RWPE2 (cell line): ENCODE measurements around the gene FAM163A.

Source experiments
- ATAC-seq: fragments of 200-7000 bp; cut with Tn5 transposase; 3 replicates; pipeline ENCODE4 v1.9.1; 2021; ENCODE audit warnings: low read depth
- DNase-seq: peaks from one replicate; pipeline ENCODE4 v3.0.0-alpha.2; 2020; ENCODE audit warnings: low spot score
- H3K27ac ChIP-seq: fragments of 450-650 bp; 2 replicates; pipeline ENCODE4 v1.5.1; 2017; ENCODE audit warnings: mild to moderate bottlenecking; ENCODE audit not compliant: poor library complexity, severe bottlenecking
- H3K27me3 ChIP-seq: fragments of 250-450 bp; sonication (Bioruptor Pico); 2 replicates; pipeline ENCODE4 v1.5.1; 2021; ENCODE audit warnings: mild to moderate bottlenecking, moderate library complexity; ENCODE audit not compliant: insufficient read depth, poor library complexity, severe bottlenecking
- H3K36me3 ChIP-seq: fragments of 250-450 bp; sonication (Bioruptor Pico); 2 replicates; pipeline ENCODE4 v1.5.1; 2020; ENCODE audit warnings: low read depth, mild to moderate bottlenecking, moderate library complexity
- H3K4me1 ChIP-seq: fragments of 250-450 bp; sonication (Bioruptor Pico); 2 replicates; pipeline ENCODE4 v1.5.1; 2021; ENCODE audit warnings: mild to moderate bottlenecking, moderate library complexity; ENCODE audit not compliant: insufficient read depth, poor library complexity, severe bottlenecking
- H3K4me3 ChIP-seq: fragments of 250-450 bp; sonication (Bioruptor Pico); 2 replicates; pipeline ENCODE4 v1.5.1; 2021; ENCODE audit warnings: mild to moderate bottlenecking, moderate library complexity; ENCODE audit not compliant: severe bottlenecking
- H3K9me3 ChIP-seq: fragments of 250-450 bp; sonication (Bioruptor Pico); 2 replicates; pipeline ENCODE4 v1.5.1; 2021; ENCODE audit warnings: mild to moderate bottlenecking, moderate library complexity; ENCODE audit not compliant: severe bottlenecking
- TF ChIP-seq, protein P1 (sequence below): fragments of 450-650 bp; IDR thresholded peaks from one replicate; pipeline ENCODE4 v1.5.1; 2017; ENCODE audit warnings: mild to moderate bottlenecking, moderate library complexity; ENCODE audit not compliant: poor library complexity, severe bottlenecking

FAM163A gene

DNA sequence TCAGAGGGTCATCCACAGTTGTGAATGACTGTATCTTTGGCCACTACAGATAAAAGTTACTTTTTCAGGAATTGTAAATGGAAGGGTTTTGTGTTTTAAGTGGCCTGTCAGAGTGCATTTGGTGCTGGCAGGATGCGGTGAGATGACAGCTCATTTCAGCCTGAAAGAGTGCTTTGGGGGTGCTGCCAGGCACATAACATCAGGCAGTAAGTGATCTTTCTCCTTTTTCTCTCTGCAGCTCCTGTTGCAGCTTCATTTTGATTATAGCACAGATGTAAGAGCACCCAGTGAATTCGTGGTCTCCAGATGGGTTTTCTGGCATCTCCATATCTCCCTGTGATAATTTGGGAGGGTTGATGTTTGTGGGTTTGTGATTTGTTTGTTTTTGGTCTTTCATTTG lies 14.8 kb upstream of the FAM163A start:
- H3K27ac ChIP-seq, result no peak overlapping the region
- peaks cover 26% of the 10 kb centered on the region for H3K27me3 ChIP-seq
- no peak for DNase-seq
- no peak overlapping the region for H3K4me3 ChIP-seq
- TF ChIP-seq, protein P1, sequence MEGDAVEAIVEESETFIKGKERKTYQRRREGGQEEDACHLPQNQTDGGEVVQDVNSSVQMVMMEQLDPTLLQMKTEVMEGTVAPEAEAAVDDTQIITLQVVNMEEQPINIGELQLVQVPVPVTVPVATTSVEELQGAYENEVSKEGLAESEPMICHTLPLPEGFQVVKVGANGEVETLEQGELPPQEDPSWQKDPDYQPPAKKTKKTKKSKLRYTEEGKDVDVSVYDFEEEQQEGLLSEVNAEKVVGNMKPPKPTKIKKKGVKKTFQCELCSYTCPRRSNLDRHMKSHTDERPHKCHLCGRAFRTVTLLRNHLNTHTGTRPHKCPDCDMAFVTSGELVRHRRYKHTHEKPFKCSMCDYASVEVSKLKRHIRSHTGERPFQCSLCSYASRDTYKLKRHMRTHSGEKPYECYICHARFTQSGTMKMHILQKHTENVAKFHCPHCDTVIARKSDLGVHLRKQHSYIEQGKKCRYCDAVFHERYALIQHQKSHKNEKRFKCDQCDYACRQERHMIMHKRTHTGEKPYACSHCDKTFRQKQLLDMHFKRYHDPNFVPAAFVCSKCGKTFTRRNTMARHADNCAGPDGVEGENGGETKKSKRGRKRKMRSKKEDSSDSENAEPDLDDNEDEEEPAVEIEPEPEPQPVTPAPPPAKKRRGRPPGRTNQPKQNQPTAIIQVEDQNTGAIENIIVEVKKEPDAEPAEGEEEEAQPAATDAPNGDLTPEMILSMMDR, result no peak
- no peaks in the 10 kb centered on the region for H3K9me3 ChIP-seq
- H3K36me3 ChIP-seq, result no peaks in the 10 kb centered on the region
- no peaks in the 10 kb centered on the region for H3K4me1 ChIP-seq
- no peak for ATAC-seq

DNA sequence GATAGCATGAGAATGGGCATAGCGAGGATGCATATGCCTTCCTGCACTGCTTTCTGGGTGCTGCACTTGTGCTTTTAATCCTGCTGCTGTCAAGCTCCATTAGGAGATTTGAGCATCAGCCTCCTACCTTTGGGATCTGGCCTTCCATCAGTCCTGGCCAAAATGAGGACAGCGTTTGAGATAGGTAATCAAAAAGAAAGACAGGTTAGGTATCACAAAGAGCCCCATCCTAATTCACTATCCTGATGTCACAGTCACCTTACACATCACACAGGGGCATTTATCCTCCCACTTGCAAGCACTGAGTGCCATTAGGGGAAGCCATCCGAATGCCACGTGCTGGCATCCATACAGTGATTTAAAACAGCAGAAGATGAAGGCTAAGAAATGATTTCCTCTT lies 13.2 kb upstream of the FAM163A start:
- Histone ChIP-seq H3K4me1 (no peaks in the 10 kb centered on the region), H3K36me3 (no peaks in the 10 kb centered on the region), H3K27ac (no peak overlapping the region), H3K27me3 (peaks cover 26% of the 10 kb centered on the region), H3K9me3 (no peaks in the 10 kb centered on the region), H3K4me3 (no peak overlapping the region)
- ATAC-seq (no peak), DNase-seq (no peak)
- TF ChIP-seq, protein P1, result no peak

DNA sequence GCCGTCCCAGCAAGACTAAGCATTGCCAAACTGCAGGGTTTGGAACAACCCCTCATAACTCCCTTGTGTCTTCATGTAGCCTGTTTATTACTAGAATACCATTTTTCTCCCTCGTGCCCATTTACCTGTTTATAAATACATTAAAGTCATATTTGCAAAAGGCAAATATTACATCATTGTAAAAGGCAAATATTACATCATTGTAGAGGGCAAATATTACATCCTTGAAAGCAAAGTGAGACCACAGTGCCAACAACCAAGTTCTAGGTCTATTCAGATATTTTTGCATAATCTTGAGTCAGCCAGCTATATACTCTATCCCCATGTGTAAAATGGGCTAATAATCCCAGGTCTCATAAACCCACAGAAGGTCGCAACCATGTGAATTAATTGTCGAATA lies 11.4 kb upstream of the FAM163A start:
- no peaks in the 10 kb centered on the region for H3K36me3 ChIP-seq
- no peak for ATAC-seq
- no peaks in the 10 kb centered on the region for H3K4me1 ChIP-seq
- DNase-seq, result no peak
- no peak overlapping the region for H3K27ac ChIP-seq
- H3K9me3 ChIP-seq, result no peaks in the 10 kb centered on the region
- H3K27me3 ChIP-seq, result peaks cover 20% of the 10 kb centered on the region
- H3K4me3 ChIP-seq, result no peak overlapping the region
- TF ChIP-seq, protein P1, result no peak

DNA sequence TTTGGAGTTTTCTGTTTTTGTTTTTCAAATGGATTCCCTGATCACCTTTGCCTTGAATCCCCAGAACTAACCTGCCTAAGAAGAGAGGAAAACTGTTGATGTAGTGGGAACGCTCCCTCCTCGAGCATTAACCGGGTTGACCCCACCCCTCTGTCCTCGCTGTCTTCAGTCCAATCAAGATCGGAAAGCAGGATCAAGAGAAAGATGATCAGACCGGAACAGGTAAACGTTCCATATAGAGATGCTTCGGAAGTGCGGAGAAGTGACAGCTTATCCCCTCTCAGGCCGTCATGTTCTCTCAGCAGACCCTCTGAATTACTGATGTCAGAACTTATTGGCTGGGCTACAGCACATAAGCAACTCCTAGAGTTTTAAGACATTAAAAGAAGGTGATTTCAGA lies 800 bp upstream of the FAM163A start:
- Histone ChIP-seq H3K4me1 (no peaks in the 10 kb centered on the region), H3K36me3 (no peaks in the 10 kb centered on the region), H3K27me3 (peaks cover 86% of the 10 kb centered on the region), H3K9me3 (no peaks in the 10 kb centered on the region), H3K27ac (no peak overlapping the region), H3K4me3 (no peak overlapping the region)
- TF ChIP-seq, protein P1, result no peak
- ATAC-seq (no peak), DNase-seq (no peak)

DNA sequence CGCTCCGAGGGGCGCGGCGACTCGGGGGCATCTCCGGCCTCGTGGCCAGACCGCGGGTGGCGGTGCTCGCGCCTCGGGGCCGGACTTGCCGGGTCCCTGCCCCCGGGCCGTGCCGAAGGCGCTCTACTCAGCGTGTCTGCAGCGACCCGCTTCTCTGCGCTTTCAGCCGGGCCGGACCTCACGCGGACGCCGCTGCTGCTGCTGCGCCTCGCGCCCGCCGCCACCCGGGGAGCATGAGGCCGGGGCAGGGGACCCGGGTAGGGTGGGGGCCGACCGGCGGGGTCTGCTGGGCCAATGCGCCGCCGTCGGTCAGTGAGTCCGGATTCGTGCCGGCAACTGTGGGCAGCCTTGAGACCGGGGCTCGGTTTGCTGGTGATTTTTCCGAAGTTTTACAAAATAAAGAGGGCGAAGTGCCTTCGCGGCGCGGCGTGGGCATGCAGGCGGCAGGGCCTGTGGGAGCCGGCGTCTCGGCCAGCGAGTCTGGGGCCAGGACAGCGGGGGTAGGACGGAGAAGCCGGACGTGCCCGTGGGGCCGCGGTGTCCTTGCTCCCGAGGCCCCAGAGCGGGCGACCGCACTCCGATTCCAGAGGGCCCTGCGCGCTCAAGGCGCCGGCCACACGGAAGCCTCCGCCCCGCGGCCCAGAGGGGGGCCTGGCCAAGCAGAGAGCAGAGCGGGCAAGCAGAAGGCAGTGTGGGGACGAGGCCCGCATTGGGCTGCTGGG lies 749 bp downstream of the FAM163A start:
- H3K9me3 ChIP-seq, result no peaks in the 10 kb centered on the region
- H3K27me3 ChIP-seq, result peaks cover 88% of the 10 kb centered on the region
- no peak overlapping the region for H3K27ac ChIP-seq
- DNase-seq, result no peak
- no peak overlapping the region for H3K4me3 ChIP-seq
- no peaks in the 10 kb centered on the region for H3K36me3 ChIP-seq
- TF ChIP-seq, protein P1, result no peak
- ATAC-seq, result peak; percentile 6; the same call in 2 of the 3 replicates
- no peaks in the 10 kb centered on the region for H3K4me1 ChIP-seq
